ENCODE results near the gene PDGFC.

The PDGFC gene

DNA sequence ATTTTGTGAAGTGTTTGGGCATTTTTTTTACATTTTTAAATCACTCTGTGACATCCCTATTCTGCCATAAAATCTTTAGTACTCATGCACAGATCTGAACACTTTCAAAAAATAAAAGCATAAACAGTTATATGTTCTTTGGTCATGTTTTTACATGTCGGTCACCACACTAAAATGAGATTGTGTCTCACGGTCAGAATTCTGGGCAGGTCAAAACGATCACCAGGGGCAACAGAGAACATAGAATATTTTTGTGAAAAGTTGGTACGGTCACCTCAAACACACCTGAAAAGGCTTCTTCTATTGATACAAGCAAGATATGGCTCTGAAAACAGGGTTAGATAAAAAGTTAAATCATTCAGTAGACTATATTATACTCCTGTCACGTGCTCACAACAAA lies 189.1 kb downstream of the PDGFC start:
- no peak for ATAC-seq
- DNase-seq, result no peak

DNA sequence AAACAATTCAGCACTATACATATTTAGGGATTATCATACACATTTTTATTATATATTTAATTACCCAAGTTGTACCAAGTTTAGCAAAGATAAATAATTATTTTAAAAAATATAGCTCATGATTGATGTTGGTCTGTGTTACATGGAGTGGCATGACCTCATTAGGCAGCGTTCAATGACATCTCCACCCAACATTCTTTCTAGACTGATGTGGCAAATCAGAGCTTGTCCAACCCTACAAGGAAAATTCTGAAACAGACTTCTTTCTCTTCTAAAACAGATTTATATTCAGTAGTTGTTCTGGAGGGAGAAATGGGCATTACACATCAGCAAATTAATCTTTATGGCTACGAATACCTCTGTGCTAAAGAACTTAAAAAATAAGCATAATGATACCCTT lies 189.7 kb downstream of the PDGFC start:
- ATAC-seq (no peak), DNase-seq (no peak)

DNA sequence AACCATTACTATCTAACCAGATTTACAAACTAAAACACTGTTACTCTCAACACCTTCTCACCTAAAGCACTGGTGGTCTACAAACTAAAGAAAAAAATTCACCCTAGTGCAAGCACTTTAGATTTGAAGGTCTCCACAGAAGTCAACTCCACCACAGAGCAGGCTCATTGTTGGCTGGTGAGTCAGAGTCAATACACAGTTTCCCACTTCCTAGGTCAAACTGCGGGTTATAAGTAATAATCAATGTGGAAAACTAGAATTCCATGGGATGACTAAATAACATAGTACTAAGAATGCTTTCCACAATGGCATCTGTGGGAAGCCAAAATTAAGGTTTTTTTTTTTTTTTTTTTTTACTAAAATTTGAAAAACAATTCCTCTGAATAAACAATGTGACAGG lies 191.8 kb downstream of the PDGFC start:
- no peak for ATAC-seq
- DNase-seq, result no peak

DNA sequence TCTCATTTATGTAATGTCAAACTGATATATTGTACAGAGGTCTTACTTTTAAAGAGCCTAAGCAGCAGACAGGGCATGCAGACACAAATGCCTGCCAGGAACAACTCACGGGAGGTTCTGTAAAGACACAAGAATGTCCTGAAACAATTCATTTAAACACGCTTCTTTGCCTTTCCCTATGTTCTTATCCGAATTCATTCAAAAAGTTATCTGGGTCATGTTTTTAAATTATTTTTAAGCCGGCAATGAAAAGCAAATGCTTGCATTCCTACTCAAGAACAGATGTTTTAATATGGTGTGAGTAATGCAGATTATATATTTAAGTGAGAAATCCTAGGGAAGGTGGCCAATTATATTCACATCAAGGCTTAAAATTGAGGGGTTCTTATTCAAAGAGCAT lies 192.6 kb downstream of the PDGFC start:
- ATAC-seq, result no peak
- no peak for DNase-seq

DNA sequence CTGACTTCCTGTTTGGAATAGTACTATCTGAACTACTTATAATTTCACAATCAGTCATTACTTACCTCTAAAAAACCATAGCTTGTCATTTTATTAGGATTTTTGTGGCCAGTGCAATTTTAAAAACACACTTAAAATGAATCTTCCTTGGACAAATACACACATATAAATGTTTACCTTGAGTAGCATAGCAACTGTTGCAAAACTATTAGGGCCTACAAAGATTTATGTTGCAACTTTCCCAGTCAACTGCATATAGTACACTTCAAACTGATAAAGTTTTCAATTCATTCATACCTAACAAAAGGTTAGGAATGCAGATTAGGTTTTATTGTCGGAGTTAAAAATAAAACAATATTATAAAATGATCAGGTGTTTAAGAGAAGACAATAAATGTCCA lies 193.0 kb downstream of the PDGFC start:
- ATAC-seq (no peak), DNase-seq (no peak)

DNA sequence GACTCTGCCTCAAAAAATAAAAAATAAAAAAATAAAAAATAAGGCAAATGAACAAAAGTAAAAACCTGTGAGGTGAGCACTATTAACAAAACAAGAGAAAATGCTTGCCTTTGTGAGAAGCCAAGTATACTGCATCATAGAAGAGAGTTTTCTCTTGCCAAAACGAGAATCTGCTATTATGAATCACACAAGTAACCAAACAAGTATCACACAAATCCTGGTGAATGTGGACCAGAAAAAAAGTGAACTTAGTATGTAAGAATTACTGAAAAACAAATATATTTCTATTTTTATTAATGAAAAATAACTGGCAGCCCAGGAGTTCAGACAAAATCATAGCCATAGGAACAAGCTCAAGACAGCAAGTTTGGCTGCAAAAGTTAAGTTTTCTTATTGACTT lies 193.5 kb downstream of the PDGFC start:
- no peak for ATAC-seq
- no peak for DNase-seq

DNA sequence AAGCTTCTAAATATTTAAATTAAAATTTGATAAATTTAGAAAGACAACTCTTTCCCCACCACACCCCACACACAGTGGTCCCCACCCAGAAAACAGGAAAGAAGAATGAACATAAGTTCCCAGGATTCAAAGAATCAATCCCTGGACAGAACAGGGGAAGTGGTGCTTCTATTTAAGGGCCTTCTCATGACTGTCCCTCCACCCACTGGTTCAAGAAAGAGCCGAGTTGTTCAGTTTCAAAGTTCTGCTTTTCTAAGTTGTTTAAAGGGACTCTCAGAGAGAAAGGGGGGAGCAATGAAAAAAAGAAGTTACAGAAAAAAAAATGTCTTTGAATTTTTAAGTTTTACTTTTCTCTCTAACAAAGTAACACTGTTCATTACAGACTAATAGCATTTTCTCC lies 195.8 kb downstream of the PDGFC start:
- ATAC-seq (no peak), DNase-seq (no peak)

DNA sequence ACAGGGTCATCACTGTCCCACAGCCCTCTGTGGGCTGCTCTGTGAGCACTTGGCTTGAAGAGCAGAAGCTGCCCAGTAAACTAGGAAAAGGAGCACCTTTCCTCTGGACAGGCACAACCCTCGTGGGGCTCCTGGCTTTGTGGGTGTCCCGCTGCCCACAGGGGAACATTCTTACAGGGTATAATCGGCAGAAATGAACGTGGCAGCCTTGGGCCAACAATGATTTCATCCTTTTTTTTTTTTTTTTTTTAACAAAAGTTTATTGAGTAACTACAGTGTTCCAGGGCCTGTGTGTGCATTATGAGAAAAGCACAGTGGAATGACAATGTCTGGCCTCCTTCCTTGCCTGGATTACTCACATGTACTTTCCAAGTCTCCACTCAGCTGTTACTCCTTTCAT lies 197.2 kb downstream of the PDGFC start:
- ATAC-seq (no peak), DNase-seq (no peak)

DNA sequence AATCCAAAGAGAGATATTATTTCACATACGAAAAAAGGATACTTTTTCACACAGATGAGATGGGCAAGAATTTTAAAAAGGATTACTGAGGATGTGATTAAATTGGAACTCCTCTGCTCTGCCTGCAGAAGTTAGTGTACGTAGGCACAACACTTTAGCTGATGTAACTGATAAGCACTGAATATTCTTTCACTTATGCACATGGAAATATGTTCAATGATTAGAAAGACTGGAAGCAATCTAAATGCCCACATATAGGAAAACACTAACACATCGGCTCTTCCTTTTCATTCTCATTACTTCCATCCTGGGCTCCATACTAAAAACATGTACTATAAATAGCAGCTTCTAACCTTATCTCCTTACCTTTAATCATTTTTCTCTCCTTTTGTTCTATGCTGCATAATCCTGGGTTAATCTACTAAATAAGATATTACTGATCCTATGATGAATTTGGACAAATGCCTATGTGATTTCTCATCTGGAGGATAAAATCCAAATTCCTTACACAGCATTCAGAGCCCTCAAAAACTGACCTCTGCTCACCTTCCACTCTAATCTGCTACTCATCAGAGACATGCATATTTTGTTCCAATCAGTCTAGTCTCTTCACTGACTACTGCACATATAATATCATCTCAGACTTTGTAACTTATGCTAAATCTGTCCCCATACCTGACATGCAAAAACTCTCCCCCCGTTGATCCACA lies 197.8 kb downstream of the PDGFC start:
- ATAC-seq (no peak), DNase-seq (no peak)

DNA sequence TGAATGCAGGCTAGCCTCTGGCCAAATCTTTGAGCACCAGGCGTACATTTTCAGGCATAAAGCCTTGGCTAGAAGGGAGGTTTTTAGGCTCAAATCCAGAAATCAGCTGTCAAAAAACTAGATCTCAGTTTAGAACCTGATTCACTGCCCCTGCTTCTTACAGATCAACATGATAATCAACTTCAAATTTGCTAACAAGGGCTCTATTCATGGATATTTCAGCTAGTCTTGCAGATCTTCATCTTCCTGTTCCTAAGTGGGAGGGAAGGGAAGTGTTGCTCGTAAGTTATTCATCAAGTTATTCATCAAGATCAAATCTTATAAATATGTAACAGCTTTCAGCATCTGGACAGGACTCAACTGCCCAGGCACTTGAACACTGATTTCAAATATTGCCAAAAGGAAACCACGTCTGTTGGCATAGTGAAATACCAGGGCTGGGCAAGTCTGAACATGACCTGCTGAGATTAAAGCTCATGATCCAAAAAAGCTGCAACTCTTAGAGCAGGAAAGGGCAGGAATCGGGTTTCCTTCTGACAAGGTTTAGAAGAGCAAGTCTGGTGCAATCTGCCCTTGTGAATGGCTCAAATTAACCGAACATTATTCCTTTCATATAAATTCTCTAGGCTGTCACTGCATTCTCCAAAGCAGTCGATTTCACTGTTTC lies 200.3 kb downstream of the PDGFC start:
- ATAC-seq (no peak), DNase-seq (no peak)

DNA sequence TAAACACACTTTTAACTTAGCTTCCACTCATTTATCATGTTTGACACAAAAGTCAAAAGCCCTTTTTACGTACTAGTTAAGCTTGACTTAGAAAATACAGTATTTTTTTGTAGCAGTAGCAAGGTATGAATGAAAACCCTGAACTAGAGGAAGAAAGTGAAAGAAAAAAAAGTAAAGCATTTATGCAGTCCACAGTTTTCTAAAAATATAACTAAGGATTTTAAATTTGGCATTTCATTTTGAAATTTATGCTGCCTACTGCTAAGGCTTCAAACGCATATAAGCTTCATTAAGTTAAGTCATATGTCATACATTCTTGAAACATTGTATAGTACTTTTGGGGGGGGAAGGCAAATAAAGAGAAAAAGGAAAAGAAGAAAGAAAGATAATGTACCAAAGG lies 201.5 kb downstream of the PDGFC start:
- DNase-seq, result no peak
- no peak for ATAC-seq

DNA sequence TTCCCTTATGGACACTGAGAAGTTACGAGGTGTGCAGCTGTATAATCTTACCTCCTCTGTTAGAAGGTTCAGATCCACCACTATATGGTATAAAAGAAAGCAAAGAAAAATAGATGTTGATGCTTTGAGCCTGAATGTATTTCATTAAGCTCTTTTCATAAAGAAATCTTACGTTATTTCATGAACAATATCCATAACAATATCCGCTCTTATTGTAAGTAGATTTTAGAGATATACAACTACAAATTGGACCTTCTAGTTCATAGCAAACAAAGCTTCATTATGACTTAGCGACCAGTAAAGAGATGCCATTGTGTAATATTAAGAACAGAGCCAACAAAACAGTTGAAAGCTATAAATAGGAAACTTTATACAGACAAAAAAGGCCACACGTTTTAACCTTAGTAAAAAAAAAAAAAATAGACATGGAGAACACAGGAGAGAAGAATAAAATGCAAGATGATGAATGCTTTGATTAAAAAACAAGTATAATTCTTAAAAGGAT lies 203.6 kb downstream of the PDGFC start:
- no peak for DNase-seq
- no peak for ATAC-seq

DNA sequence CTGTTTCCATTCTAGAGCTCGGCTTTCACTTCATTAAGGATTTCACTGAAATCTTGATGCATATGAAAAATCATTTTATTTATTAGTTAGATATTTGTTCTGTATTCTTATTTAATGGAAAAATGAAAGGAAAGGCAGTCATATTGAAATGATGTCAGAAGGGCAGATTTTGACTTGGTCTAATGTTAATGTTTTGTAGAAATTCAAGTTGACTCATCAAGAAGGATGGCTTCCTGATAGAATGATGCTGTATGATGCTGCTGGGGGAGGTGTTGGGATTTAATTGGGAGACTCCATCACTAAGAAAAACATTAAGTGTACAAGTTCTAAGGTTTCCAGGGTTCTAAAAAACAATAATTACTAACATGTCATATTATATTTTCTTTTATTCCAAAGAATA lies 204.8 kb downstream of the PDGFC start:
- ATAC-seq, result no peak
- DNase-seq, result no peak

DNA sequence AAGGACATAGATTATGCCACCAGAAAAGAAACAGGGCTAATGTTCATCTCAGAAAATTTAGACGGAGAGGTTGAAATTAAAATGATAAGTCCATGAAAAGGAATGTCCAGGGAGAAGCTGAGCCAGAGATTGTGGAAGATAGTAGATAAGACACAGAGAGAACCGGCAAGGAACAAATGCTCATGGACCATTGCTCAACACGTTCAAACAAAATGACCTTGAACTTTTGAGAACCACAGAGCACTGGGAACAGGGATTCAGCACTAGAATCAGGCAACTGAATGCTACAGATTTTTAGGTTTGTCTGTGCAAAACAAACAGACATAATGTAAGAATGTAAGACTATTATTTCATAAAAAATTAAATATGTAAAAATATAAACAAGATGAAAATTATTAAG lies 206.3 kb downstream of the PDGFC start:
- ATAC-seq, result no peak

DNA sequence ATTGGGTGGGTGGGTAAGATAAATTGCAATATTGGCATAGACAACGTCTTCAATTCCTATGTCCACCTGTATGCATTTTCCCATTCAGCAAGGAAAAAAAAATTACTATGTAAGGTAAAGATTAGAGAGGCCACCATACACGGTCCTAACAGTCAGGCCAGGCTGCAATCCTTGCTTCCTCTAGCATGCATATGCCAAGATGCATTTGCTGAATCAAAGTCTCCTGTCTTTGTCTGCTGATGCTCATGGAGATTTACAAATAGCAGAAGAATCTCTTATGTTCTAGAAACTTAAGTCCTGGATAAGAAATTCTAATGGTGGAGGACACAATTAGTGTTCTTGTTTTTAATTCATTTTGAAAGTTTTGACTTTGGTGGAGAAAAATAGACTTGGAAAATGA lies 206.8 kb downstream of the PDGFC start:
- DNase-seq (no peak), ATAC-seq (no peak)

More for the DNA sequence above, 206.3 kb downstream of the PDGFC start:
- no peak for DNase-seq

DNA sequence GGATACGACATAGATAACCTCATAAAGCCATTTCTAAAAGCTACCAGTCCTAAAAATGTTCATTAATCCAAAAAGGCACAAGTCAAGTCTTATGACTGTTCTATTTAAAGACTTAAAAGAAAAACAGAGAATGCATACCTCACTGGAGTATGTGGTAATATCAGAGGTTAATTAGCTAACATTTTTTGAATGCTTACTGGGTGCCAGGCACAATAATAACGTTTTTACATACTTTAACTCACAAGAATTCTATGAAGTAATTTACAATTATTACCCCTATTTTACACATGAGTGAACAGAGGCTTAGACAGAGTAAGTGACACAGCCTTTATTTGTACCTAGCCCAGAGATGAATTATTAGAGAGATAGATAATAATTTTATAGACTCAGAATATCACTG lies 207.5 kb downstream of the PDGFC start:
- ATAC-seq (no peak), DNase-seq (no peak)

DNA sequence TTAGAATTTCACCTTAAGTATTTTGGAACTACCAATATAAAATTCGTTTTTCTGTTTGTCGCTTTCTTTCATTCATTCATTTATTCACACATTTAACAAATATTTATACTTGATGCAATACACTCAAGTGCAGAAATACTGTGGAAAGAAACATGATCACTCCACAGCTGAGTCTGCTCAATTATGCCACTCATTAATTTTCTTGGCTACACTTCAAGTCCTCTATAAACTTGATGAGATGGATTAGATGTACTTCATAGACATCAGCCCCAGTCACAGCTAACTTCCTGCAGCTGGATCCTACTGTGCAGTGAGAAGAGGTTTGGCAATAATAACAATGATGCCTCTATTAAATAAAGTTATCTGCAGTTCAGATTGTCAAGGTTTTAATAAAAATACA lies 208.1 kb downstream of the PDGFC start:
- DNase-seq (no peak), ATAC-seq (no peak)

DNA sequence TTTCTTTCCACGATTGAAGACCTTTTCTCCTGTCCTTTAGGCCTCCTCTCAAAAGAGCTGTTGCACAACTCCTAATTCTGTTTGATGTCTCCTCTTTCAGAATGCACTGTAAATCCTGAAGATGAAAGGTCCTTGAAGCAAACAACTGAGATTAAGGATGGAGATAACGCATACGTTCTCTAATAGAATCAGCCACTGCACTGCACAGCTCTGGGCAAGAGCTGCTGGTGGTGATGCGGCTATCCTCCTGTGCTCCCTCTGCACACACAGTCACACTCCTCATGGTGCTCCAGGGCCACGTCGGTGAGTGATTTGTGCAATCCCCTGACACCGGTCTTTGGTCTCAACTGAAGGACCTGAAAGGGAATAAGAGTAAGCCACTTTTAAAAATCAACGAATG lies 208.7 kb downstream of the PDGFC start:
- ATAC-seq (no peak), DNase-seq (no peak)

DNA sequence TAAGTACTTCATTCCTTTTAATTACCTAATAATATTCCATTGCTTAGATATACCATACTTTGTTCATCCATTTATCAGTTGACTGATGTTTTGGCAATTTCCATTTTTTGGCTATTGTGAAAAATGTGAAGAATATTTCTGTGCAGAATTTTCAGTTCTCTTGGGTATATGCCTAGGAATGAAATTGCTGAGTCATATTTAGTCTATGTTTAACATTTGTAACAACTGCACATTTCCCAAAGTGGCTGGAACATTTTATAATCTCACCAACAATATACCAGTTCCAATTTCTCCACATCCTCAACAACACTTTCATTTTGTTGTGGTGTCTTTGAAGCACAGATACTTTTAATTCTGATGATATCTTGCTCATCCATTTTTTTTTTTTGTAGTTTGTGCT lies 215.5 kb downstream of the PDGFC start:
- ATAC-seq (no peak), DNase-seq (no peak)

DNA sequence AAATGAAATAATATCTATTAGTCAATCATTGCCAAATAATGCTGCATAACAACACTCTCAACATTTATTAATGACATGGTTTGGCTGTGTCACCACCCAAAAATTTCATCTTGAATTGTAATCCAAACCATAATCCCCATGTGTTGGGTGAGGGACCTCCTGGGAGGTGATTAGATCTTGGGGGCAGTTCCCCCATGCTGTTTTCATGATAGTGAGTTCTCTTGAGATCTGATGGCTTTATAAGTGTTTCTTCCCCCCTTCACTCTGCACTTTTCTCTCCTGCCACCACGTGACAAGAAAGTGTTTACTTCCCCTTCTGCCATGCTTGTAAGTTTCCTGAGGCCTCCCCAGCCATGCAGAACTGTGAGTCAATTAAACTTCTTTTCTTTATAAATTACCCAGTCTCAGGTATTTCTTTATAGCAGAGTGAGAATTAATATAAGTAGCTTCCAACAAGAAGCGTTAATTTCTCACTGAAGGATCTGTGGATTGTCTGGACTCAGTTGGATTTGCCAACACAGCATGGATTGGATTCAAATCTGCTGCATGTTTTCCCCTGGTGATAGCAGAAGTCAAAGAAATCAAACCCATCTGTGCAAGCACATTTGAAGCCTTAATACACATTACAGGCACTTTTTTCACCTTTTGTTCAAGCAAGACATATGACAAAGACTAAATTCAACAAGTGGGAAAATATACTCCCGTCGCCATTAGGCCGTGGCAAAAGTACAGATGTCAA lies 216.6 kb downstream of the PDGFC start:
- no peak for DNase-seq

DNA sequence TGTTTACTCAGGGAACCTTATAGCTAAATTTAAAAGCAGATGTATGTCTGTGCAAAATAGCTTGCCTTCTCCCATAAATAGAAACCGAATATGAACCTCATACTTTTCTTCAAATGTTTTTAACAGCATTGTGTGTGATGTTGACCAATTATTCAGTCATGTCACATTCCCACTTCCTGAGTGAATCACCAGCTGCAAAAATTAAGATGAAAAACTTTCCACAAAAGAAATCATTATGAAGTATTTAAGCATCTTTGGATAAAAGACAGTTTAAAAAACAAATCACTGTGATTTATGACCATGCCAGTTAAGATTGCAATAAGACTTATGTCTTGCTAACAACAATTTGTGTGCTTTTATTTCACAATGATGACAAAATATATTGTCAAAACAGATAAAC lies 220.1 kb downstream of the PDGFC start:
- ATAC-seq, result no peak
- DNase-seq, result no peak

More for the DNA sequence above, 216.6 kb downstream of the PDGFC start:
- ATAC-seq, result no peak

DNA sequence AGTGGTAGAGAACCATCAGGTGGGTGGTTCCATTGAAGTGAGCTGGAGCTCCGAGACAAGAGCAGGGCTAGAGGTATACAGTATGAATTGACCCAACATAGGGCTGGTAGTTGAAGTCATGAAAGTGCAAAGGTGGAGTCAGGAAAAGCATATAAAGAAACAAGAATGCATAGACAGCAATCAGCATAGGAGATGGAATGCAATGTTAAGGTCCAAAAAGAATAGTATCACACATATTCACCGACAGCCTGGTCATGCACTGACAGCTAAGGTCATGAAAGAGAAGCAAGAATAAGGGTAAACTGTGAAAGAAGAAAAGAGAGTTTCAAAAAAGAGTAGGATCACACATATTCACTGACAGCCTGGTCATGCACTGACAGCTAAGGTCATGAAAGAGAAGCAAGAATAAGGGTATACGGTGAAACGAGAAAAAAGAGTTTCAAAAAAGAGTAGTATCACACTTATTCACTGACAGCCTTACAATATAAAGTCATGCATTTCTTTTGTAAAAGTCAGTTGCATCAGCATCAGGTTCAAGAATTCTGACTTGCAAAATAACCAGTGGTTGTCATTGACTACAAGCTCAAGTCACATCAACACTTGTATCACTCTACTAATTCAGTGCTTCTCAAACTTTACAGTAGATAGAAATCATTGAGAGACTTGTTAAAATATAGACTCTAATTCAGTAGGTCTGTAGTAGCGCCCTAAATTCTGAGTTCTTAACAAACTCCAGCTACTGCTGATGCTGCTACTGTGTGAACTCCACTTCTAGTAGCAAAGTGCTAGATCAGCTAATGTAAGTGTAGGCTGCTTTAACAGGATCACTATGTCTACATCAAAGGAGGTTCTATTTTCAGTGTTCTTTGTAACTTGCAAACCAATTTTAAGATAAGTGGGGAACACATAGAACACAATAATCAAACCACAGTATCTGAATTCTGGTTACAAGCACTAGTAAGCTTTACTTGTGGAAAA lies 221.9 kb downstream of the PDGFC start:
- ATAC-seq (no peak), DNase-seq (no peak)
